ENCODE results near the gene SCYGR1.

Gene SCYGR1

GRCh38 chr2:227413371-227413770, 25.6 kb upstream of the SCYGR1 start:
- Histone ChIP-seq H3K9ac (ENCODE audit: low read depth, low read length) (no peak overlapping the region), H3K27ac (ENCODE audit: low read length) (no peak overlapping the region), H3K4me1 (ENCODE audit: insufficient read depth, low read length) (no peaks in the 10 kb centered on the region), H3K27me3 (ENCODE audit: insufficient read depth, low read length) (no peaks in the 10 kb centered on the region), H3K9me3 (ENCODE audit: insufficient read depth, low read depth, low read length) (no peaks in the 10 kb centered on the region), H3K36me3 (ENCODE audit: insufficient read depth, low read depth, low read length) (no peaks in the 10 kb centered on the region), H3K4me3 (ENCODE audit: low read length) (no peak overlapping the region)

- Histone ChIP-seq H3K27ac (ENCODE audit: low read length) (no peak overlapping the region), H3K9me3 (ENCODE audit: insufficient read depth, low read depth, low read length) (no peaks in the 10 kb centered on the region), H3K4me3 (ENCODE audit: low read length) (no peak overlapping the region), H3K4me1 (ENCODE audit: insufficient read depth, low read length) (no peaks in the 10 kb centered on the region), H3K36me3 (ENCODE audit: insufficient read depth, low read depth, low read length) (no peaks in the 10 kb centered on the region), H3K9ac (ENCODE audit: low read depth, low read length) (no peak overlapping the region), H3K27me3 (ENCODE audit: insufficient read depth, low read length) (no peaks in the 10 kb centered on the region)
Observed at GRCh38 chr2:227412877-227413276, 25.1 kb upstream of the SCYGR1 start.

- Histone ChIP-seq H3K4me1 (ENCODE audit: insufficient read depth, low read length) (no peaks in the 10 kb centered on the region), H3K9me3 (ENCODE audit: insufficient read depth, low read depth, low read length) (no peaks in the 10 kb centered on the region), H3K4me3 (ENCODE audit: low read length) (no peak overlapping the region), H3K27me3 (ENCODE audit: insufficient read depth, low read length) (no peaks in the 10 kb centered on the region), H3K36me3 (ENCODE audit: insufficient read depth, low read depth, low read length) (no peaks in the 10 kb centered on the region), H3K9ac (ENCODE audit: low read depth, low read length) (no peak overlapping the region), H3K27ac (ENCODE audit: low read length) (no peak overlapping the region)
Observed at GRCh38 chr2:227411990-227412350, 24.2 kb upstream of the SCYGR1 start.

- Histone ChIP-seq H3K9ac (ENCODE audit: low read depth, low read length) (no peak overlapping the region), H3K36me3 (ENCODE audit: insufficient read depth, low read depth, low read length) (no peaks in the 10 kb centered on the region), H3K27ac (ENCODE audit: low read length) (no peak overlapping the region), H3K9me3 (ENCODE audit: insufficient read depth, low read depth, low read length) (no peaks in the 10 kb centered on the region), H3K27me3 (ENCODE audit: insufficient read depth, low read length) (no peaks in the 10 kb centered on the region), H3K4me1 (ENCODE audit: insufficient read depth, low read length) (peaks cover 3% of the 10 kb centered on the region; the same call in 1 of the 2 replicates), H3K4me3 (ENCODE audit: low read length) (no peak overlapping the region)
Observed at GRCh38 chr2:227411320-227411989, 23.7 kb upstream of the SCYGR1 start.

DNA sequence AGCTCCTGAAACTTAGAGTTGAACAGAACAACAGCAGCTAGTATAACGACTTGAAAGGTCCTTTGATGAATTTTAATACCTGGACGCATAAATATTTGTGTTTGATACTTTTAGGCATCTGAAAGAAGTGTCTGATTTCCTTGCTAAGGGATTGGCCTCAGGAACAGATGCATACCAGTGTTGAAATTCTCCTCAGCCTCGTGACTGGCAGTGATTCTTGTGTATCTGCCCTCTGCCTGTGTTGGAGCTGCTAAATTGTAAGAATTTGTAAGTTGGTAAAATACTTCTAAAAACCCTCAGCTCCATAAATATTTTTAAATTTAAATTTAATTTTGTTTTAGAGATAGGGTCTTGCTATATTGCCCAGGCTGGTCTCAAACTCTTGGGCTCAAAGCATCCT, 22.4 kb upstream of the SCYGR1 start:
- Histone ChIP-seq H3K4me1 (ENCODE audit: insufficient read depth, low read length) (peaks cover 4% of the 10 kb centered on the region; the same call in 1 of the 2 replicates), H3K9ac (ENCODE audit: low read depth, low read length) (no peak overlapping the region), H3K4me3 (ENCODE audit: low read length) (no peak overlapping the region), H3K27ac (ENCODE audit: low read length) (no peak overlapping the region), H3K36me3 (ENCODE audit: insufficient read depth, low read depth, low read length) (no peaks in the 10 kb centered on the region), H3K27me3 (ENCODE audit: insufficient read depth, low read length) (no peaks in the 10 kb centered on the region), H3K9me3 (ENCODE audit: insufficient read depth, low read depth, low read length) (no peaks in the 10 kb centered on the region)

GRCh38 chr2:227407591-227408151, 19.9 kb upstream of the SCYGR1 start:
- Histone ChIP-seq H3K36me3 (ENCODE audit: insufficient read depth, low read depth, low read length) (no peaks in the 10 kb centered on the region), H3K4me3 (ENCODE audit: low read length) (no peak overlapping the region), H3K9ac (ENCODE audit: low read depth, low read length) (no peak overlapping the region), H3K27me3 (ENCODE audit: insufficient read depth, low read length) (no peaks in the 10 kb centered on the region), H3K4me1 (ENCODE audit: insufficient read depth, low read length) (peaks cover 4% of the 10 kb centered on the region; the same call in 1 of the 2 replicates), H3K9me3 (ENCODE audit: insufficient read depth, low read depth, low read length) (no peaks in the 10 kb centered on the region), H3K27ac (ENCODE audit: low read length) (no peak overlapping the region)

DNA sequence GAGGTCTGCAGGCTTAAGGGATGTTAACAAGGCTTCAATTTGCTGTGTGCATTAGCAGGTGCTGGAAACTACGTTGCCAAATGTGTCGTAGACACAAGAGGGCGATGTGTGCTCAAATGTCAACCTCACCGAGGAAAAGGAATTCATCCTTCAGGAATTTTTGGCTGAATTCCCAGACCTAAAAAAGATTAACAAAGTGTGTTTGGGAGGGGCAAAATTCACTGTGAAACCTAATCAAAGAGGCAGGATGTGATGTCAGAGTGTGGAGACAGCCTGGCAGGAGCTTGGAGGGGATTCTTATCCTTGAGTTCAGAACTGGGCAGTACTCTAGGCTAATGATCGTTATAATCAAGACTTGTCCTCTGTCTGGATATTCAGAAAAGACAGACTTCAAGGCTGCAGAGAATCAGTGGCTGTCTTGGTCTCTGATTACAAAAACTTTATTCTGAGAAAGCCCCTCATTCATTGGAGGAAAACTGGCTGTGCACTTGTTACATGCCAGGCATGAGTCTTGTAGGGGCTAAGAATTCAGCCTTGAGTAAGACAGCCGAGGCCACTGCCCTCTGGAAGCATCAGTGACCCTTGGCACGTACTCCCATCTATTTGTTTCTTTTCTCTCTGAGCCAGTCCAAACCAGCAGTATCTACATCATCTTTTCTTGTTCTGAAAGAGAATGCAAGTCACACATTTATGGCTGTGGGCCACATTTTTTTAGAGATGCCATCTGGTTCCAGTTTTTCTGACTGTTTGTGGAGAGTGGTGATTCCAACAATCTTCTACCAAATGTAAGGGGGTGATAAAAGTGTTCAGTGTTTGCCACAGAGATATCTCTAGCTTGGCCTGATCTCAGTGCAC, 18.7 kb upstream of the SCYGR1 start:
- Histone ChIP-seq H3K4me3 (ENCODE audit: low read length) (no peak overlapping the region), H3K9ac (ENCODE audit: low read depth, low read length) (no peak overlapping the region), H3K9me3 (ENCODE audit: insufficient read depth, low read depth, low read length) (no peaks in the 10 kb centered on the region), H3K27ac (ENCODE audit: low read length) (no peak overlapping the region), H3K36me3 (ENCODE audit: insufficient read depth, low read depth, low read length) (no peaks in the 10 kb centered on the region), H3K27me3 (ENCODE audit: insufficient read depth, low read length) (no peaks in the 10 kb centered on the region), H3K4me1 (ENCODE audit: insufficient read depth, low read length) (peaks cover 4% of the 10 kb centered on the region; the same call in 1 of the 2 replicates)

- H3K27me3 ChIP-seq (ENCODE audit: insufficient read depth, low read length) = no peaks in the 10 kb centered on the region
- H3K4me3 ChIP-seq (ENCODE audit: low read length) = no peak overlapping the region
- peaks cover 4% of the 10 kb centered on the region; the same call in 1 of the 2 replicates for H3K4me1 ChIP-seq (ENCODE audit: insufficient read depth, low read length)
- H3K9me3 ChIP-seq (ENCODE audit: insufficient read depth, low read depth, low read length) = no peaks in the 10 kb centered on the region
- no peak overlapping the region for H3K27ac ChIP-seq (ENCODE audit: low read length)
- no peak overlapping the region for H3K9ac ChIP-seq (ENCODE audit: low read depth, low read length)
- H3K36me3 ChIP-seq (ENCODE audit: insufficient read depth, low read depth, low read length) = no peaks in the 10 kb centered on the region
Observed at GRCh38 chr2:227404585-227405271, 17.0 kb upstream of the SCYGR1 start.

DNA sequence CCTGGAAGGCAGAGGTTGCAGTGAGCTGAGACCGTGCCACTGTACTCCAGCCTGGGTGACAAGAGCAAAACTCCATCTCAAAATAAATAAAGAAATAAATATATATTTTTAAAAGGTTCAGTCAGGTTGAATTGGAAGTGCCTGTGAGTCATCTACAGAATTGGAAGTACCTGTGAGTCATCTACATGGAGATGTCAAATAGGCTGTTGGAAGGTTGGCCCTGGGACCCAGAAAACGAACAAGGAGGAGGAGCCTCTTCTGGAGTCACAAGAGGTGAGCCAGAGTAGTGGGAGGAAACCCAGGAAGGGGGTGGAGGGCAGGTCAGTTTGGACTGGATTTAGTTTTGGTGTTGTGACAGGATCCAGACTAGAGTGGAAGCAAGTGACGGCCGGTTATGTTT, 15.2 kb upstream of the SCYGR1 start:
- no peaks in the 10 kb centered on the region for H3K27me3 ChIP-seq (ENCODE audit: insufficient read depth, low read length)

GRCh38 chr2:227402321-227402720, 14.6 kb upstream of the SCYGR1 start:
- Histone ChIP-seq H3K4me3 (ENCODE audit: low read length) (no peak overlapping the region), H3K36me3 (ENCODE audit: insufficient read depth, low read depth, low read length) (no peaks in the 10 kb centered on the region), H3K27ac (ENCODE audit: low read length) (no peak overlapping the region), H3K9ac (ENCODE audit: low read depth, low read length) (no peak overlapping the region), H3K4me1 (ENCODE audit: insufficient read depth, low read length) (peaks cover 4% of the 10 kb centered on the region; the same call in 1 of the 2 replicates), H3K27me3 (ENCODE audit: insufficient read depth, low read length) (no peaks in the 10 kb centered on the region), H3K9me3 (ENCODE audit: insufficient read depth, low read depth, low read length) (no peaks in the 10 kb centered on the region)

More for the DNA sequence above, 15.2 kb upstream of the SCYGR1 start:
- H3K4me3 ChIP-seq (ENCODE audit: low read length) = no peak overlapping the region
- H3K36me3 ChIP-seq (ENCODE audit: insufficient read depth, low read depth, low read length) = no peaks in the 10 kb centered on the region
- H3K4me1 ChIP-seq (ENCODE audit: insufficient read depth, low read length) = peaks cover 4% of the 10 kb centered on the region; the same call in 1 of the 2 replicates
- no peak overlapping the region for H3K27ac ChIP-seq (ENCODE audit: low read length)
- no peak overlapping the region for H3K9ac ChIP-seq (ENCODE audit: low read depth, low read length)
- H3K9me3 ChIP-seq (ENCODE audit: insufficient read depth, low read depth, low read length) = no peaks in the 10 kb centered on the region

DNA sequence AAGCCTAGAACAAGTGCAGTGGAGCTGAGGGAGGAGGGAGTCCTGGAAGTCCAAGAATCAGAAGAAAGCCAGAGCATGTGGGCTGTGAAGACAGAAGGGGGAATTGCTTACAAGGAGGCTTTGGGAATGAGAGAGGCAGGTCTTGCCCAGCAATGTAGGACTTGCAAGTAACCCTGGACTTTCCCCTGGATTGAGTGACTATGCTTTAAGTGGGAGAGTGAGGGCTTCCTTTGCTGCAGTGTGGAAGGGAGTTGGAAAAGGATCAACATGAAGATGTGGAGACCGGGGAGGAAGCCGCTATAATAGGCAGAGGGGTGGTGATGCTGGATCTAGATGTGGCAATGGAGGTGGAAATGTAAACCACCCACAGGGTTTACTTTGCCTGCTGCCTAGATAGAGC, 13.8 kb upstream of the SCYGR1 start:
- peaks cover 3% of the 10 kb centered on the region; the same call in 1 of the 2 replicates for H3K4me1 ChIP-seq (ENCODE audit: insufficient read depth, low read length)
- no peak overlapping the region for H3K4me3 ChIP-seq (ENCODE audit: low read length)
- H3K27ac ChIP-seq (ENCODE audit: low read length) = no peak overlapping the region
- no peaks in the 10 kb centered on the region for H3K36me3 ChIP-seq (ENCODE audit: insufficient read depth, low read depth, low read length)
- no peaks in the 10 kb centered on the region for H3K27me3 ChIP-seq (ENCODE audit: insufficient read depth, low read length)
- H3K9ac ChIP-seq (ENCODE audit: low read depth, low read length) = no peak overlapping the region
- H3K9me3 ChIP-seq (ENCODE audit: insufficient read depth, low read depth, low read length) = no peaks in the 10 kb centered on the region
